SH-SY5Y (cell line): ENCODE results near the gene FARP2.

ENCODE experiments used
- GATA2 ChIP-seq: IDR thresholded peaks from 2 replicates; pipeline ENCODE4 v1.6.1; 2011; ENCODE audit warnings: mild to moderate bottlenecking, low read depth, low read length
- GATA3 ChIP-seq: IDR thresholded peaks from 2 replicates; pipeline ENCODE4 v1.6.1; 2011; ENCODE audit warnings: low read depth, mild to moderate bottlenecking, low read length, moderate library complexity

DNA sequence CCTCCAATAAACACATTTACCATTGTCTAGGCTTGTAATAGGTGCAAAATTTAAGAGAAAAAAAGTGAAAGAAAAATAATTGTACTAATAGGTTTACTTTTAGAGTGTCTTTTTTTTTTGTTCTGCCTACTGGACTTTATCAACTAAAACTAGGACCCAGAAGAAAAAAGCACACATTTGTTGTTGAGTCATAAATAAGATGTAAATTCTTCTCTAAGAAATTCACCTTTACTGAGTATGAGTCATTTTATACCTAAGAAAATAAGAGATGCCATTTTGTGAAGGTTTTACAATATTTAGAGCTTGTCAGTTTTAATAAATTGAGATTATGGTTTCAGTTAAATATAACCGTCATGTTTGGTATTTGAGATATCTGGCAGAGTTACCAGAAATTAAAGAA is 19.2 kb downstream of the FARP2 start:
- TF ChIP-seq GATA2 (no peak), GATA3 (no peak)
